AG09309 (cell line): ENCODE measurements around the gene ZFP36L2.

ENCODE experiments used
- DNase-seq: peaks from one replicate; pipeline ENCODE4 v3.0.0-alpha.2; 2010; ENCODE audit warnings: low read depth
- H3K4me3 ChIP-seq: 2 replicates; pipeline ENCODE4 v1.5.1; 2011; ENCODE audit warnings: mild to moderate bottlenecking, low read depth, low read length, moderate library complexity; ENCODE audit not compliant: control insufficient read depth
- TF ChIP-seq, protein P1 (sequence below): IDR thresholded peaks from 2 replicates; pipeline ENCODE4 v1.5.1; 2011; ENCODE audit warnings: mild to moderate bottlenecking, low read depth, low read length, inconsistent platforms; ENCODE audit not compliant: insufficient read depth, control insufficient read depth; ENCODE audit errors: missing control alignments

The ZFP36L2 gene

GRCh38 chr2:43218702-43219382 is 7.6 kb downstream of the ZFP36L2 start:
- peak overlapping the region; percentile 34 for H3K4me3 ChIP-seq
- TF ChIP-seq, protein P1, sequence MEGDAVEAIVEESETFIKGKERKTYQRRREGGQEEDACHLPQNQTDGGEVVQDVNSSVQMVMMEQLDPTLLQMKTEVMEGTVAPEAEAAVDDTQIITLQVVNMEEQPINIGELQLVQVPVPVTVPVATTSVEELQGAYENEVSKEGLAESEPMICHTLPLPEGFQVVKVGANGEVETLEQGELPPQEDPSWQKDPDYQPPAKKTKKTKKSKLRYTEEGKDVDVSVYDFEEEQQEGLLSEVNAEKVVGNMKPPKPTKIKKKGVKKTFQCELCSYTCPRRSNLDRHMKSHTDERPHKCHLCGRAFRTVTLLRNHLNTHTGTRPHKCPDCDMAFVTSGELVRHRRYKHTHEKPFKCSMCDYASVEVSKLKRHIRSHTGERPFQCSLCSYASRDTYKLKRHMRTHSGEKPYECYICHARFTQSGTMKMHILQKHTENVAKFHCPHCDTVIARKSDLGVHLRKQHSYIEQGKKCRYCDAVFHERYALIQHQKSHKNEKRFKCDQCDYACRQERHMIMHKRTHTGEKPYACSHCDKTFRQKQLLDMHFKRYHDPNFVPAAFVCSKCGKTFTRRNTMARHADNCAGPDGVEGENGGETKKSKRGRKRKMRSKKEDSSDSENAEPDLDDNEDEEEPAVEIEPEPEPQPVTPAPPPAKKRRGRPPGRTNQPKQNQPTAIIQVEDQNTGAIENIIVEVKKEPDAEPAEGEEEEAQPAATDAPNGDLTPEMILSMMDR: no peak
- DNase-seq: no peak

DNA sequence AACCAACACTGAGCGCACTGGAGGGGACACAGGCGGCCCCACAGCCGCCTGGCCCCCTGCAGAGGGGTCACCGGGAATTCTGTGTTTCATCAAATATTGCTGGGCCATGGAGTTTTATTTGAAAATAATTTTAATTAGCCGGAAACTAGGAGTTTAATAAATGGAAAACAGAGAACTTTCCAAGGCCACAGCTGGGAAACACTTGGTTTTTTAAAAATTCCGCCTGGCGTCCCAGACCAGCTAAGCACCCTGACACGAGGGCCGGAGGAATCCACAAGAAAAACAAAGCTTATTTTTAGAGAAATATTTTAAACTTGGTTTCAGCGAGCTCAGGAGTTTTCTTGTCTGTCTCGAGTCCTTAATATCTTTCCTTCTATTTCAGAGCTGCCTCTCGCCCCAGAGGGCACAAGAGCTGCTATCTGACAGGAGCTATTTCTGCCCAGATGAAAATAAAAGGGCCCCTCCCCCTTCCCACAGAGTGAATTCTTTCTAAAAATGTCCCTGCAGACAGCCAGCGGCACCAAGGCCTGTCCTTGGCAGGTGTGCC is 8.2 kb downstream of the ZFP36L2 start:
- TF ChIP-seq, protein P1: peak; percentile 13
- H3K4me3 ChIP-seq: no peak overlapping the region
- DNase-seq: no peak

- TF ChIP-seq, protein P1: no peak
- H3K4me3 ChIP-seq: no peak overlapping the region
- DNase-seq: no peak
Observed at GRCh38 chr2:43217228-43218154, 8.9 kb downstream of the ZFP36L2 start.

DNA sequence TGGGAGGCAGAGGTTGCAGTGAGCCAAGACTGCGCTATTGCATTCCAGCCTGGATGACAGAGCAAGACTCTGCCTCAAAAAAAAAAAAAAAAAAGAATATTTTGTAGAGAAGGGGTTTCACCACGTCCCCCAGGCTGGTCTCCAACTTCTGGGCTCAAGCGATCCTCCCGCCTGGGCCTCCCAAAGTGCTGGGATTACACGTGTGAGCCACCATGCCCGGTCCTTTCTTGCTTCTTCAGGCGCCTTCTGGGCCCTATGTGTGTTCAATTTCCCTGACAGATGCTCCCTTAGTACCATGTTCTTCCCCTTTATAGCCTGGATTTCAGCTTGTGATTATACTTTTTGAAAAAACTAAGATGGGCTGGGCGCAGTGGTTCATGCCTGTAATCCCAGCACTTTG is 9.8 kb downstream of the ZFP36L2 start:
- no peak overlapping the region for H3K4me3 ChIP-seq
- DNase-seq: no peak
- TF ChIP-seq, protein P1: no peak

DNA sequence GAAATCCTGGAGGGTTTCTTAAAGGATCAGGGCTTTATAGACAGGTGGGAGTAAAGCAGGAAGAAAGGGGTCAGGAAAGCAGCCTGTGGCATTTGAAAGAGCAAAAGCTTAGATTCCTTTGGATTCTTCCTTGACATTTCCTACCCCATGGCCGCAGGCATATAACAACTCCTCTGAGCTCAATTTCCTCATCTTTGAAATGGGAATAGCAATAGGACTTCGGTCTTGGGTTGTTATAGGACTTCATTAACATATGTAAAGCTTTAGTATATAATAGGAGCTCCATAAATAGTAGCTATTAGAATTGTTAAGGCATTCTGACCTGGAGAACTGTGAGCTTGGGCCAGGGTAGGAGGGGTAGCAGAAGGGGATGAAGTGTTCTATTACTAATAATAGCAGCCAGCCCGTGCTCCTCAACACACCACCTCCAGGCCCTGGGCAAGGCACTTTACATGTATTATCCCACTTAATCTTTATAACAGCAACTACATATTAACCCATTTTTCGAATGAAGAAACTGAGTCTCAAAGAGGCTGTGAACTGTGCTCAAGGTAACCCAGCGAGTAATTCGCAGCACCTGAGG is 10.6 kb downstream of the ZFP36L2 start:
- TF ChIP-seq, protein P1: no peak
- DNase-seq: no peak
- no peak overlapping the region for H3K4me3 ChIP-seq

DNA sequence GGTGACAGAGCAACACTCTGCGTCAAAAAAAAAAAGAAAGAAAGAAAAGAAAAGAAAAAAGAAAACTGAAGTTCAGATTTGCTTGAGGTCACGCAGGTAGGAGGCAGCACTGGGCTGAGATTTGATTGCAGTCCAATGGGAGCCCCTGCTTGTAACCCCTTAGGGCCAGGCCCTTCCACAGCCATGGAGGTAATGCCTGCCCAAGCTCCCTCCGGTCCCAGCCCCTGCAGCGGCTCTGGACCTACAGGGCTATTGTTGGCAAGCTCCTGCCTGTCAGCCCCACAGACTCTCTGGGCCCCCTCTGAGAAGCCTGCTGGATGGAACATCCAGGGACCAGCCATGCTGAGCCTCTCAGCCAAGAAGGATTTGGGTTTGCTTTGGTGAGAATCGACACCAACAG is 12.2 kb downstream of the ZFP36L2 start:
- TF ChIP-seq, protein P1: no peak
- no peak for DNase-seq
- no peak overlapping the region for H3K4me3 ChIP-seq
